ENCODE results near the gene TMEM35B.
A peak's percentile ranks its signal among the peaks of the same experiment; 100 is the strongest.

The TMEM35B gene

GRCh38 chr1:34984793-34985608 is at the start of gene TMEM35B:
Gene TMEM35B, minus strand, starts transcription at chr1:34985347. Its CDS starts 42 bp downstream, at chr1:34985305.
- Mint-ChIP-seq H3K9me3 (no peaks in the 10 kb centered on the region), H3K27ac (peak within 1 kb of the TSS; percentile 96 to 98 (median 98)), H3K27me3 (ENCODE audit: low read depth) (no peaks in the 10 kb centered on the region), H3K4me3 (peak within 1 kb of the TSS; percentile 96 to 100 (median 96)), H3K4me1 (peaks cover 18% of the 10 kb centered on the region), H3K36me3 (ENCODE audit: low read depth) (peaks cover 9% of the 10 kb centered on the region)
- no peak for TF ChIP-seq CTCF (IDR thresholded peaks at IDR 0.05; ENCODE audit: unreplicated experiment in 3 of 3)

- TF ChIP-seq CTCF (IDR thresholded peaks at IDR 0.05; ENCODE audit: unreplicated experiment in 3 of 3) = no peak
- peaks cover 38% of the 10 kb centered on the region for H3K4me1 Mint-ChIP-seq
- peak overlapping the region in 2 of 3 experiments; percentile 20 to 34 for H3K4me3 Mint-ChIP-seq
- H3K36me3 Mint-ChIP-seq (ENCODE audit: low read depth) = peaks cover 8% of the 10 kb centered on the region
- no peak overlapping the region for H3K27ac Mint-ChIP-seq
- no peaks in the 10 kb centered on the region for H3K27me3 Mint-ChIP-seq (ENCODE audit: low read depth)
- H3K9me3 Mint-ChIP-seq = peaks cover 7% of the 10 kb centered on the region
Measured at GRCh38 chr1:35033346-35033745, 48.2 kb upstream of the TMEM35B start.

GRCh38 chr1:35032384-35032739 is 47.2 kb upstream of the TMEM35B start:
- H3K9me3 Mint-ChIP-seq = peaks cover 7% of the 10 kb centered on the region
- H3K27ac Mint-ChIP-seq = no peak overlapping the region
- peaks cover 33% of the 10 kb centered on the region for H3K4me1 Mint-ChIP-seq
- H3K4me3 Mint-ChIP-seq = no peak overlapping the region
- TF ChIP-seq CTCF (IDR thresholded peaks at IDR 0.05; ENCODE audit: unreplicated experiment in 3 of 3) = no peak
- no peaks in the 10 kb centered on the region for H3K27me3 Mint-ChIP-seq (ENCODE audit: low read depth)
- peaks cover 13% of the 10 kb centered on the region for H3K36me3 Mint-ChIP-seq (ENCODE audit: low read depth)

GRCh38 chr1:35030756-35031446 is 45.8 kb upstream of the TMEM35B start:
- no peak for TF ChIP-seq CTCF (IDR thresholded peaks at IDR 0.05; ENCODE audit: unreplicated experiment in 3 of 3)
- Mint-ChIP-seq H3K27me3 (ENCODE audit: low read depth) (no peaks in the 10 kb centered on the region), H3K4me1 (peaks cover 33% of the 10 kb centered on the region), H3K27ac (peak overlapping the region; percentile 99 to 100 (median 100)), H3K9me3 (peaks cover 7% of the 10 kb centered on the region), H3K36me3 (ENCODE audit: low read depth) (peaks cover 22% of the 10 kb centered on the region), H3K4me3 (peak overlapping the region; percentile 94 to 97 (median 95))

GRCh38 chr1:35030338-35030737 is 45.2 kb upstream of the TMEM35B start:
- H3K27ac Mint-ChIP-seq = peak overlapping the region; percentile 99 to 100 (median 100)
- H3K36me3 Mint-ChIP-seq (ENCODE audit: low read depth) = peaks cover 25% of the 10 kb centered on the region
- H3K9me3 Mint-ChIP-seq = peaks cover 7% of the 10 kb centered on the region
- peak overlapping the region; percentile 94 to 97 (median 95) for H3K4me3 Mint-ChIP-seq
- H3K27me3 Mint-ChIP-seq (ENCODE audit: low read depth) = no peaks in the 10 kb centered on the region
- TF ChIP-seq CTCF (IDR thresholded peaks at IDR 0.05; ENCODE audit: unreplicated experiment in 3 of 3) = no peak
- H3K4me1 Mint-ChIP-seq = peaks cover 33% of the 10 kb centered on the region
